GM15510 (cell line): Measurements from ENCODE around the gene MTMR2.

Experiments used
- POLR2A ChIP-seq: IDR thresholded peaks from 3 replicates; pipeline ENCODE4 v1.6.1; 2011; ENCODE audit warnings: borderline replicate concordance; ENCODE audit not compliant: insufficient read length; ENCODE audit errors: extremely low read depth

The MTMR2 gene

DNA sequence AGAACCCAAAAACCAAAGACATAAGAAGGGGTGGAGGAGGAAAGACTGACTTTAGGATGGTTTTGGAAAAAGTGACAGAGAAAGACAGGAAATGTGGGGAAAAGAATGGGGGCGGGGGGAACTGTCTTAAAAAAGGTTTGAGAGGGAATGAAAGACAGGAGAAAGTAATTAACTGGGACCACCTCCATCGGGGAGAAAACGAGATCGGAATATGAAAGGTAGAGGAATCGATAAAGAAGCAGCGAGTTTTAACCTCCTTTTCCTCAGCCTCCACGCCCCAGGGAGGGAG is 524 bp downstream of the MTMR2 start:
- no peak for TF ChIP-seq POLR2A

- no peak for TF ChIP-seq POLR2A
Observed at GRCh38 chr11:95922536-95923438, 1.1 kb downstream of the MTMR2 start.

DNA sequence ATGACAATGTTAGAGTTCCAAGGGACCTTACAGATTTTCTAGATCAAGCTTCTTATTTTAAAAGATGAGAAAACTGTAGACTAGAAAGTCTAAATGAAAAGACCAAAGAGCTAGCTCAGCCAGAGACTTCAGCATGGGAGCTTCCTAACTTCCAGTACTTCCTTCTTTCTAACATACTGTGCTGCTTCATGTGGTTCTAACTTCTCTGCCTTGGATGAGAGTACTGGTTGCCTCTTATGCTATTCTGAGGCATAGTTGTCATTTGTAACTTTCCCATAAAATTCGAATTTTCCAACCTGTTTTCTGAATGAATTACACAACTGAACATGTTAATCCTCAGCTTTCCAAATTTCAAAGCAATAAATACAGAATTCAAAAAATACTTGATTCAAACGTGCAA is 1.8 kb downstream of the MTMR2 start:
- TF ChIP-seq POLR2A: no peak

DNA sequence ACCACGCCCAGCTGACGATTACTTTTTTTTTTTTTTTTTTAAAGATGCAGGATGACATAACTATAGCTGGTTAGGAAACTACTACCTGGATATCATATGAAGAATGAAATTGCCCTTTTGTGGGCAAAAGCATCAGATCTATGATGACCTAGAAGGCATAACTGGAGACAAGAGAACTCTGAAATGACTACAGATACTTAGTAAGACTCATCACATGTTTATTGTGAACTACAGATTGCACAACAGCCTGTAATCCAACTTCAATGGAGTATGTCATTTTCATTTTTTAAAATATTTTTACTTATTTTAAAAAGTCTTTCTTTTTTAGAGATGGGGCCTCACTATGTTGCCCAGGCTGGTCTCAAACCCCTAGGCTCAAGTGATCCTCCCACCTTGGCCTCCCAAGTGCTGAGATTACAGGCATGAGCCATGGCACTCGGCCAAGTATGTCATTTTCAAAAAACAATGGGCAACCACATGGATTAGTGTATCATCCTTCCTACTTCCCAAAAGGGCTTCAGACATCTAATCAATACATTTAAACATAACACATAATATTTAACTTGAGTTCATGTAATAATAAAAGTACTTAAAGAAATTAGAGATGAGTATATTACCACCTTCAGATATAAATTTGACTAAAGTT is 3.3 kb downstream of the MTMR2 start:
- TF ChIP-seq POLR2A: no peak

DNA sequence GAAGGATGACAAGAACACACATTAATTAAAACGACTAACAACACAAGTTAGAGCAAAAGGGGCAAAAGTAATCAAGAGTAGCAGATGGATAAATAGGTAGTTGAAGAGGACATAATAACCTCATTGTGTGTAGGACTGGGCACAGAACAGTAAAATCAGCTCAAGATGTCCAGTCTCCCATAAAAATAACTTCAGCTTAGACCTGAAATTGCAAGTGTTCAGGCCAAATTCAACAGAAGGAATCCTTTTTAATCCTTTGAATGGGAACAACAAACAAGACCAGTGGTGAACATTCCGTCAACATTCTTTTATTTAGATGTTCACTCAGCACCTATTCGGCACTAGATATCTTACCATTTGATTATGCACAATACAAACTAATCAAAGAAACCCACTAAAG is 4.4 kb downstream of the MTMR2 start:
- no peak for TF ChIP-seq POLR2A

DNA sequence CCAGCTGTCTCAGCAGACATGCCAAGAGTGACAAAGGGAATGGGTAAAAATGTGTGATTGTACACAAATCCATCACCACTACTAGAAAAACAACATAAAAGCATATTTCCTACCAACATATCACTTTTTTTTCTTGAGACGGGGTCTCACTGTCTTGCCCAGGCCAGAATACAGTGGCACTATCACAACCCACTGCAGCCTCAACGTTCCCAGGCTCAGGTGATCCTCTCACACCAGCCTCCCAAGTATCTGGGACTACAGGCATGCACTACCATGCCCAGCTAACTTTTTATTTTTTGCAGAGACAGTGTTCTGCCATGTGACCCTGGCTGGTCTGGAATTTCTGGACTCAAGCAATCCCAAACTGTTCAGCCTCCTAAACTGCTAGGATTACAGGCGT is 5.2 kb downstream of the MTMR2 start:
- TF ChIP-seq POLR2A: no peak

- no peak for TF ChIP-seq POLR2A
Observed at GRCh38 chr11:95918056-95918455, 5.9 kb downstream of the MTMR2 start.

DNA sequence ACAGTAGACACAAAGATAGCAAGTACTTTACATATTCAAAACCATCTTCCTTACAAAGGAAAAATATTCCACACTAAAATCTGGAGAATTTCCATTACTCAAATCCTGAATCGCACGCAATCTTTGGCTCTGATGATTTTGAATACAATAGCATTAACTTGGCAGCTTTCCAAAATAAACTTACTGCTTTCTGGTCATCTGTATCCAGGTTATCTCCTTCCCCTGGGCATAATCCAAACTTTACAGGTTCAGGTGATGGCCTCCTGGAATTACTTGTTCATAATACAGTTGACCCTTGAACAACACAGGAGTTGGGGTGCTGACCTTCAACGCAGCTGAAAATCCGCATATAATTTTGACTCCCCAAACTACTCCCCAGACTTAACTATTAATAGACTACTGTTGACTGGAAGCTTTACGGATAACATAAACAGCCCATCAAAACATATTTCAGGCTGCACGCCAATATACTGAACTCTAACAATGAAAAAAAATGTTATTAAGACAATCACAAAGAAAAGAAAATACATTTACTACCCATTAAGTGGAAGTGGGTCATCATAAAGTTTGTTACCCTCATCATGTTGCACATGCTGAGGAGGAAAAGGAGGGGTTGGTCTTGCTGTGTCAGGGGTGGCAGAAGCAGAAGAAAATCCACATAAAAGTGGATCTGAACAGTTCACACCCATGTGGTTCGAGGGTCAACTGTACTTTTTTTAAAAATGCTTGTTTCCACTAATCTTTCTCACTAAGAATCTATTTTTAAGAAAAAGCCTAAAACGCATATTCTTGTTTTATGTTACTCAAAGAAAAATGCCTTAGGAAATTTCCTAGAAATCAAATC is 6.5 kb downstream of the MTMR2 start:
- TF ChIP-seq POLR2A: no peak

GRCh38 chr11:95916049-95916448 is 7.9 kb downstream of the MTMR2 start:
- TF ChIP-seq POLR2A: no peak

DNA sequence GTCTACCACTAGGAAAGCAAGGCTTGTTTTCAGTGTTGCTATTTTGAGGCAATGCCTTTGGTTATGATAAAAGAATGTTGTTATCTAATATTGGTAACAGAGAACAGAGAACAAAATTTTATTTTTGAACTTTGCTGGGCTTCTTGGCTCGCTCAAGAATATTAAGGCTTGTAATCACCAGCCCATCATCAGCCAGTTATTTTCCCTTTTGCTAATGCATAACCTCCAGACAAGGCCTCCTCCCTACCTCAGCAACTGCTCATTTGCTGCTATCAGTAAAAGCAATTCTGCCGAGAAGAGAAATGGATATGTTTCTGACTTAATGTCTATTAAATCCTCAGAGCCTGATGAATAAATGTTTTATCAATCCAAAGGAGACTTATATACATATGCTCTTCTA is 8.9 kb downstream of the MTMR2 start:
- no peak for TF ChIP-seq POLR2A

- TF ChIP-seq POLR2A: no peak
Observed at GRCh38 chr11:95913830-95914615, 9.9 kb downstream of the MTMR2 start.

DNA sequence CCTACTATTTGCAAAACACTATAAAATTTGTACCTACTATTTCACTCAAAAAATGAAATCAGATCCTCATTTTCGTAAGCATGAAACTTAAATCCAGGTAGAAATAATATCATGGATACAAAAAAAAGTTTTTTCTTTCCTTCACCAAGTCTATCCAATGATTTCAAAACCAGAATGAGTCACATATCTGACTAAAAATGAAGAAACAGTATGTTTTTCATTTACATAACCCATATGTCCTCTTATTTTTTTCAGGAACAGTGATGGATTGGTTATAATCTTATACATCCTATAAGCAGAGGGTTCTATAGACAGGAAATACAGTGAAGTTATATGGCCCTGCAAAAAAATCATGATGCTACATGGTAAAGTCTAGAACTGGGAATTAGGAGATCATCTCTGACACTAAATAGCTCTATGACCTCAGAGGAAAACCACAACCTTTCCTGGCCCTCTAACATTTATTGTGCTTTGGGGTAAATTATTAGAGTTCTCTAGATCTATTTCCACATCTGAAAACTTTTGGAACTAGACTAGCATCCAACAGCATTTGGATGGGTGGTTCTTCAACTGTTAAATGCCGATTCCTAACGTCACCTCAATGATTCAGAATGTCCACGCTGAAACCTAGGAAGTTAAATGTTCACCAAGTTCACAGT is 10.9 kb downstream of the MTMR2 start:
- TF ChIP-seq POLR2A: no peak

DNA sequence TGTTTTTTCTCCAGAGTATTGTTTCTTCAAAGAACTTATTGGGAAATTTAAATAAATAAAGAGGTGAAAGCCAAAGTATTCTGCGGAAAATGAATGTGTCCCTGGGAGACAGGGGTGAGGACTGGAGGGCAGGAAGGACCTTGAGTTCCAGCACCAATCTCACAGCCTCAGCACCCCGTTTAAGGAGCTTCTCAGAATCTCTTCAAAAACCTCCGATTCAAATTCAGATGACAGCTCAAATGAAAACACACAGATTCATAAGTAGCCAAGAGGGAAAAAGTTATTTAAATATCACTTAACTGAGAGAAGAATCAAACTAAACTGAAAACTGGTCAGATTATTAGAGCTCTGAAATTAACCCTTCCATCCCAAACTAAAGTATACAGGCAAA is 12.5 kb downstream of the MTMR2 start:
- no peak for TF ChIP-seq POLR2A
